ENCODE results near the gene ACACB. TPM values are rescaled to one million over a fixed set of nuclear protein-coding genes. Genes with fewer than 3 reads are reported as not detected.
A peak's percentile ranks its signal among the peaks of the same experiment; 100 is the strongest.

The ACACB gene
- total RNA-seq, 1 donor = 28.8 TPM

GRCh38 chr12:109203480-109203879 is 87.1 kb downstream of the ACACB start:
- DNase-seq (ENCODE audit: low read depth in 2 of 3, low spot score in 2 of 3) = peak in 2 of 3 donors; percentile 6

- DNase-seq (ENCODE audit: low read depth in 2 of 3, low spot score in 2 of 3) = no peak
Measured at GRCh38 chr12:109209082-109209481, 92.7 kb downstream of the ACACB start.

GRCh38 chr12:109212460-109213115 is 96.2 kb downstream of the ACACB start:
- DNase-seq (ENCODE audit: low read depth in 2 of 3, low spot score in 2 of 3) = no peak

DNA sequence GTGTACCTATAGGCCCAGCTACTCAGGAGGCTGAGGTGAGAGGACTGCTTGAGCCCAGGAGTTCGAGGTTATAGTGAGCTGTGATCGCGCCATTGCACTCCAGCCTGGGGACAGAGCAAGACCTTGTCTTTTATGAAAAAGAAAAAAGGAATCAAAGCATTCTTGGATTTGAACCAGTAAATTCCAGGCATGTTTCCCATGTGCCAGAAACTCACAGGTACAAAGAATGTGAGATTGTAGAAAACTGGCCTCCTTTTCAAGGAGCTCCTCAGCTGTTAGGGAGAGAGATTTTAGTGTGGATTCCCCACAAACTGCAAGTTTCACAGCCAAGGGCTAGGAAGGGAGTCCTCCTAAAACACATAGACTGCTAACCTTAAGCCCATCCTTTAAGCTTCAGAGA is 97.7 kb downstream of the ACACB start:
- no peak for DNase-seq (ENCODE audit: low read depth in 2 of 3, low spot score in 2 of 3)

DNA sequence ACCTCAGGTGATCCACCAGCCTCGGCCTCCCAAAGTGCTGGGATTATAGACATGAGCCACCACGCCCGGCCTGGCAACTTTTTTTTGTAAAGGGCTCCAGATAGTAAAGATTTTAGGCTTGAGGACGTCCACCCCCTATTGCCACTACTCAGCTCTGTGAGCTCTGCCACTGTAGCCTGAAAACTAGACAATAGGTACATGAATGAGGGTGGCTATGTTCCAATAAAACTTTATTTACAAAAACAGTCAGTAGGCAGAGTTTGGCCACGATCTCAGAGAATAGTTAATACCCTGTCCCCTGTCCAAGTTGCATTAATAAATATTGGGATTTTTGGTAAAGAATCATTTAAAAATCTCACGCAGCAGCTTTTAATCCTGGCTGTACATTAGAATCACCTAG is 102.6 kb downstream of the ACACB start:
- DNase-seq (ENCODE audit: low read depth in 2 of 3, low spot score in 2 of 3) = no peak

DNA sequence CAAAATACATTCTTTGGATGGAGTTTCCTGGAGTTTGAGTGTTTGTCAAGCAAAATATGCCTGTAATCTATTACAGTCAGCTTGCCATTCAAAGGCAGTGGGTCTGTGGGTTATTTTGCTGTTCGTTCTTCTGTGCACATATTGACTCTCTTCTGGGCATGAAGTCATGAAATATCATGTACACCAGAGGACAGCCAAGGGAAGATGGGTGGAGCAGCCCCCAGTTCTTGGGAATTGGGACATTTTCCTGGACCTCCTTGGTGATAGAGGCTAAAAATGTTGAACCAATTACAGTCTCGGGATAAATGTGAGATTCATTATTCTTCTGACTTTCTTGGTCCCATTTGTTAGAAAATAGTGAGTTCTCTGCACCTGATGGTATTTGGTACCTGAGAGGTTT is 103.6 kb downstream of the ACACB start:
- no peak for DNase-seq (ENCODE audit: low read depth in 2 of 3, low spot score in 2 of 3)

DNA sequence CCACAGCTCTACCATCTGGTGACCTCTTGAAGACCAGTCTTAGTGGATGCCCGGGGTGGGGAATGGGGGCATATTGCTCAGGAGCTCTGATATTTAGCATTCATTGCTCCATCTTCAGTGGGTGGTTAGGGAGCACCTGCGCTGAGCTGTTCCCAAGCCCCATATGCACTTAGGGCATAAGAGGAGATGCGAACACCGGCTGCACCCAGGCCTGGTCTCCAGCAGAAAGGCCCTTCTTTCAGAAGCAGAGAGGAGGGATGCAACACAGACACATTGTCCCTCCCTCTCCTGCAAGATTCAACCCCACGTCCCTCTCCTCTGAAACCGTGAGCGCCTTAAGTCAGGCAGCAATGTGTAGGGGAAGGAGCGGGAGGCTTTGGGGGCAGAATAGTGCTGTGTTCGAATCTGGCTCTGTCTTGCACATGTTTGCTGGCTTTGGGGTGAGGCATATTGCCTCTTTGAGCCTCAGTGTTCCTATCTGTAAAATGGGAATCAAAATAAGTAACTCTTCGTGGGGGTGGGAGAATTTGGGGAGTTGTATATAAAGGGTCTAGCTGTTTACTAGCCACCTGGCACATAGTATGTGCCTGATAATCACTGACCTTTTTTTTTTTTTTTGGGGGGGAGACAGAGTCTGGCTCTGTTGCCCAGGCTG is 105.0 kb downstream of the ACACB start:
- no peak for DNase-seq (ENCODE audit: low read depth in 2 of 3, low spot score in 2 of 3)

DNA sequence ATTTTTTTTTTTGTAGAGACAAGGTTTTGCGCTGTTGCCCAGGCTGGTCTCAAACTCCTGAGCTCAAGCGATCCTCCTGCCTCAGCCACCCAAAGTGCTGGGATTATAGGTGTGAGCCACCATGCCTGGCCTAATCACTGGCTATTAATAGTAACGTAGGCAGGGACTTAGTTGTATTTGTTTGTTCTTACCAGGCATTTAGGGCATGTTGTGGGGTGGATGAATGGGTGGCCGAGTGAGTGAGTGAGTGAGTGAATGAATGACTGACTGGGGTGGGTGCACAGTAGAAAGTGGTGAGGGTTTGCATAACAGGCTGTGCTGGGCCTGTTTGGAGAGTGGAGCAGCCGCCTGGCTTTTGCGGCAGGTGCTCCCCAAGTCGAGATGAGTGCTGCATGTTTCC is 105.7 kb downstream of the ACACB start:
- no peak for DNase-seq (ENCODE audit: low read depth in 2 of 3, low spot score in 2 of 3)

GRCh38 chr12:109222496-109222895 is 106.1 kb downstream of the ACACB start:
- no peak for DNase-seq (ENCODE audit: low read depth in 2 of 3, low spot score in 2 of 3)

DNA sequence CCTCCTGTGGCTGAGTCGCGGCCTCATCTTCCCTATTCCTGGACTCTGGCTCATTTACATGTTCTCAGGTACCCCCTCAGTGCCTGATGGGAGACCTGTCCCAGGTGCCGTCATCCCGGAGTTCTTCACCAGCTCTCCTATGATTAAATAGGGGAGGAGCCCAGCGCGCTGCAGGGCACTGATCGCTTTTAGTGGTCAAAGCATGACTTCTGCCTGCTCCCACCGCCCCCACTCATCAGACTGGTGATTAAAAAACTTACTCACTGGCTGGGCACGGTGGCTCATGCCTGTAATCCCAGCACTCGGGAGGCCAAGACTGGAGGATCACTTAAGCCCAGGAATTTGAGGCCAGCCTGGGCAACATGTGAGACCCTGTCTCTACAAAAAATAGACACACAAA is 106.8 kb downstream of the ACACB start:
- no peak for DNase-seq (ENCODE audit: low read depth in 2 of 3, low spot score in 2 of 3)

- DNase-seq (ENCODE audit: low read depth in 2 of 3, low spot score in 2 of 3) = no peak
Measured at GRCh38 chr12:109223868-109224267, 107.5 kb downstream of the ACACB start.

DNA sequence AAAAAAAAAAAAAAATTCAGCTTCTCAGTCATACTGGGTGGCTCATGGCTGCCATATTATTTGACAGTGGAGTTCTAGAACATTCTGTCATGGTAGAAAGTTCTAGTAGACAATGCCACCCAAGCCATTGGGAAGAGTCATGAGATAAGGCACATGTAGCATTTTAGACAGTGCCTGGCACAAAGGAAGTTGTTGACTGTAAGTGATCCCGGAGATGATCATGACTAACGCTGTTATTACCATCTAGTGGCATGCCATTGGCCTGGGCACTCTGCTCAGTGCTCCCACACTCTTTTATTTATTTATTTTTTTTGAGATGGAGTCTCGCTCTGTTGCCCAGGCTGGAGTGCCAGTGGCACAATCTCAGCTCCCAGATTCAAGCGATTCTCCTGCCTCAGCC is 112.3 kb downstream of the ACACB start:
- DNase-seq (ENCODE audit: low read depth in 2 of 3, low spot score in 2 of 3) = no peak

DNA sequence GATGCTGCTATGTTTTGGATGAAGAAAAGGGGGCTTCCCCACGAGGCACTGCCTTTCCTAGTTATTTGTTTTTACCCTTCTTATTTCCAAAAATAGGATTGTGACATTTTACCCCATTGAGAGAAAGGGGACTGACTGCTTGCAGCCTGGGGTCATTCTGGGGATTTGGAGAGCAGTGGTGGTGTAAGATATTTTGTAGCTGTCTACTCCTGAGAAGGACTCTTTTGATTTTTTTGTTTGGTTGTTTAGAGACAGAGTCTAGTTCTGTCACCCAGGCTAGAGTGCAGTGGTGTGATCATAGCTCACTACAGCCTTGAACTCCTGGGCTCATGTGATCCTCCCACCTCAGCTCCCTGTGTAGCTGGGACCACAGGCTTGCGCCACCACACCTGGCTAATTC is 113.8 kb downstream of the ACACB start:
- DNase-seq (ENCODE audit: low read depth in 2 of 3, low spot score in 2 of 3) = no peak

DNA sequence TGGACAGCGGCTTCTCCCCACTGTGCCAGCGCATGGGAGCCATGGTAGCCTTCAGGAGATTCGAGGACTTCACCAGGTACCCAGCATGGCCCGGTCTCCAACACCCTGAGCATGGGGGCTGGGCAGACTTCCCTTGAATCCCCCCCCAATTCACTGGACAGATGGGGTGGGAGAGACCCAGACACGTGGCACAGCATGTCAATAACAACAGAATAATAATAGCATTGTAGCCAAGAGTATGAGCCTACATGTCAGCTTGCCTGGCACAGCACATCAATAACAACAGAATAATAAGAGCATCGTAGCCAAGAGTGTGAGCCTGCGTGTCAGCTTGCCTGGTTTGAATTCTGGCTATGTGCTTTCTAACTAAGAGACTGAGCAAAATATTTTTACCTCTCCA is 116.3 kb downstream of the ACACB start:
- DNase-seq (ENCODE audit: low read depth in 2 of 3, low spot score in 2 of 3) = no peak

DNA sequence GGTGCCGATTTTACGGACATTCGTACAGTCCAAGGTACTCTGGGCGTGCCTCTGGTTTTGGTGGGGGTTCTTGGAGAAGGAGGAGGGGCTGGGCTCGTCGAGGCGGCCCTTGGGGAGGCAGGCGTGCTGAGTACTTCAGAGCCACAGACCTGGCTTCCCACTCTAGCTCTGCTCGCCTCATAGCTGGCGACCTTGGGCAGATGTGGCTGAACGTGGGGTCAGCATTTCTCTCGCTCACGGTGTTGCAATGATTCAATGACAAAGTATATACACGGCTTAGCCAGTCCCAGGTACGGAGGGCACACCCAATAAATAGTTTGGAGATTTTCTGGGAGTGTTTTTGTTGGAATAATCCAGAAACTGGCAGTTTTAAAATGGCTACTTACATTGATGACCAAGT is 117.6 kb downstream of the ACACB start:
- DNase-seq (ENCODE audit: low read depth in 2 of 3, low spot score in 2 of 3) = no peak

DNA sequence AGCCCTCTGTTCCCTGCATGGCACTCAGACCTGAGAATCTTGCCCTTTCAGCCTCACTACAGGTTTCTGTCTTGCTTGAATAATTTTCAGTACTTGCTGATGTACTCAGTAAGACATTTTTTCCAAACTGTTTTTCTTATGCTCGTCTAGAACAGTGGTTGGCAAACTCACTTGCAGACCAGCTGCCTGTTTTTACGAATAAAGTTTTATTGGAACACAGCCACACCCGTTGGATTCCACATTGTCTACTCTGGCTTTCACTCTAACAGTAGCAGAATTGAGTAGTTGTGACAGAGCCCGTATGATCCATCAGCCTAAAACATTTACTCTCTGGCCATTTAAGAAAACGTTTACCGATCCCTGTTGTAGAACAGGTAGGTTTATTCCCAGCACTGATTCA is 119.9 kb downstream of the ACACB start:
- DNase-seq (ENCODE audit: low read depth in 2 of 3, low spot score in 2 of 3) = no peak

DNA sequence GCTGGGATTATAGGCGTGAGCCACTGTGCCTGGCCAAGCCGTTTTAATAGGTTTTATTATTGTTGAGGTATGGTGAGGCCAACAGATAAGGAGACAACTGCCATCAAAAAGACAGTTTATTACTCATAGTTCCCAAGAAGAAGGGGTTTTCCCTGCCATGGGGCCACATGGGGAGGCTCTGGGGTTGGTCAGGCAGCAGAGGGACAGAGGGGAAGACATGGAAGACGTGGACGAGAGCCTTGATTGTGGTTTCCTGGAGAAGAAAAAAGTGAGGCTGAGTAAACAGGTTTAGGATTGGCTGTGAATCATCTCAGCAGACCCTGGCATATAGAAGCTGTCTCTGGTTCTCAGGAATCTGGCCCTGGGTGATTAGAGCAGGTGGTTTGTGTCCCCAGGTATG is 122.8 kb downstream of the ACACB start:
- no peak for DNase-seq (ENCODE audit: low read depth in 2 of 3, low spot score in 2 of 3)

GRCh38 chr12:109239691-109240090 is 123.3 kb downstream of the ACACB start:
- DNase-seq (ENCODE audit: low read depth in 2 of 3, low spot score in 2 of 3) = no peak

DNA sequence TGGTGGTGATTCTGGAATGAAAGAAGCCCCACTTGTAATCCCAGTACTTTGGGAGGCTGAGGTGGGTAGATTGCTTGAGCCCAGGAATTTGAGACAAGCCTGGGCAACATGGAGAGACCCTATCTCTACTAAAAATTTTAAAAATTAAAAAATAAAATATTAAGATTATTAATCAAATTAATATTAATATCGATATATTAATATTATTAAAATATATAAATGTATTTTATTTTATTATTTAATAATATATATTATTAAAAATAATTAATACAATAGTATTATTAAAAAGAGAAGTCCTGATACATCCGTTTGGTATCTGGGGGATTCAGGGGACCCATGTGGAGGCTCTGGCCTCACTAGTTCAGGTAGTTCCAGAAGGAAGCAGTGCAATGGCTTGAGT is 124.0 kb downstream of the ACACB start:
- DNase-seq (ENCODE audit: low read depth in 2 of 3, low spot score in 2 of 3) = no peak

DNA sequence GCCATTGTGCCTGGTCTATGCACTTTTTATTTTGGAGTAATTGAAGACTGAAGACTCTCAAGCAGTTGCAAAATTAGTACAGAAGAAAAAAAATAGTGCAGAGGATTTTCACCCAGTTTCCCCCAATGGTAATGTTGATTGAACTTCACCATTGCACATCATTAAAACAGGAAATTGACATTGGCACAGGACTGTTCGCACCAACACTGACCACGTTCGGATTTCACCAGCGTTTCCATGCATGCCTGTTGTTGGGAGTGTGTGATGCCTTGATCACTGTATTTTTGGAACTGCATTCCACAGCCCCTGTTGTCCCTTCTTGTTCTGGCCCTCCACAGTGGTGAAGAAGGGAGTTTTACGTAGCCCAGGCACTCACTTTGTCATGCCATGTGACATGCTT is 125.5 kb downstream of the ACACB start:
- DNase-seq (ENCODE audit: low read depth in 2 of 3, low spot score in 2 of 3) = no peak

DNA sequence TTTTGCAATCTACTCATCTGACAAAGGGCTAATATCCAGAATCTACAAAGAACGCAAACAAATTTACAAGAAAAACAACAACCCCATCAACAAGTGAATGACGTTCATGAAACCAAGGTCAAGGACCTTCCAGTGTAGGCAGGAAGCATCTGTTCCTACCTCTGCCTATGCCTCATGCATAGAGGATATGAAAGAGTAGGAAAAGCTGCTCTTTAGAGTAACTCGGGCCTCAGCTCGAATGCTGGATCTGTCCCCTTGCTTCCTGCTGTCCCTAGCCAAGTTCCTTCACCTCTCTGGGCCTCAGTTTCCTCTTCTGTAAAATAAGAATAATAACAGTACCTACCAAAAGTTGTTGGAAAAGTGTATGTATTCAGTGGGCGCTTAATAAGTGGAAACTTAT is 127.7 kb downstream of the ACACB start:
- DNase-seq (ENCODE audit: low read depth in 2 of 3, low spot score in 2 of 3) = no peak

DNA sequence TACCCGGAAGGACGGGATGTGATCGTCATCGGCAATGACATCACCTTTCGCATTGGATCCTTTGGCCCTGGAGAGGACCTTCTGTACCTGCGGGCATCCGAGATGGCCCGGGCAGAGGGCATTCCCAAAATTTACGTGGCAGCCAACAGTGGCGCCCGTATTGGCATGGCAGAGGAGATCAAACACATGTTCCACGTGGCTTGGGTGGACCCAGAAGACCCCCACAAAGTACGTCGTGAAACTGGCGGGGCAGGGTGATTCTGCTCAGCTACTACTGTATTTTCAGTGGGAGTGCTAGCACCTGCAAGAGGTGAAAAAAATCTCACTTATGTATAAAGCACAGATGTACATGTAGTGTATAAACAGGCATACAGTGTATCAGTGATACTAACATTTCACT is 129.8 kb downstream of the ACACB start:
- DNase-seq (ENCODE audit: low read depth in 2 of 3, low spot score in 2 of 3) = no peak
